Germinal center (tissue), 1 donor: ENCODE data around the gene LOX.

Experiments used
- DNase-seq: peaks from one replicate; pipeline ENCODE4 v3.0.0; 2012; ENCODE audit warnings: mixed read lengths, low spot score

LOX gene

GRCh38 chr5:122053181-122054109 lies 24.6 kb downstream of the LOX start:
- no peak for DNase-seq

GRCh38 chr5:122051569-122051968 lies 26.5 kb downstream of the LOX start:
- DNase-seq: no peak

- DNase-seq: no peak
Measured at GRCh38 chr5:122050959-122051358, 27.1 kb downstream of the LOX start.

GRCh38 chr5:122040636-122041302 lies 37.3 kb downstream of the LOX start:
- no peak for DNase-seq

GRCh38 chr5:122036326-122036725 lies 41.7 kb downstream of the LOX start:
- no peak for DNase-seq

- DNase-seq: no peak
Measured at GRCh38 chr5:122035913-122036312, 42.1 kb downstream of the LOX start.

GRCh38 chr5:122031836-122032235 lies 46.2 kb downstream of the LOX start:
- no peak for DNase-seq

- no peak for DNase-seq
Measured at GRCh38 chr5:122030251-122030650, 47.8 kb downstream of the LOX start.

- no peak for DNase-seq
Measured at GRCh38 chr5:122029818-122030217, 48.2 kb downstream of the LOX start.

- no peak for DNase-seq
Measured at GRCh38 chr5:122022966-122023365, 55.1 kb downstream of the LOX start.

- DNase-seq: no peak
Measured at GRCh38 chr5:122019919-122020590, 58.0 kb downstream of the LOX start.

GRCh38 chr5:122015471-122015870 lies 62.6 kb downstream of the LOX start:
- no peak for DNase-seq

- no peak for DNase-seq
Measured at GRCh38 chr5:122014236-122014935, 63.7 kb downstream of the LOX start.
